GM21423 (cell line): Measurements from ENCODE around the gene MORC3.
"Not testable (repeated sequence)": the region's sequence is repeated elsewhere in the genome, so short reads cannot be mapped to it uniquely, and the experiment has no call there.

Experiments used
- ATAC-seq: cut with Tn5 transposase; IDR thresholded peaks from one replicate; pipeline ENCODE4 v1.9.1; 2021; ENCODE audit warnings: mild to moderate bottlenecking, moderate library complexity; ENCODE audit not compliant: unreplicated experiment

Gene MORC3, protein sequence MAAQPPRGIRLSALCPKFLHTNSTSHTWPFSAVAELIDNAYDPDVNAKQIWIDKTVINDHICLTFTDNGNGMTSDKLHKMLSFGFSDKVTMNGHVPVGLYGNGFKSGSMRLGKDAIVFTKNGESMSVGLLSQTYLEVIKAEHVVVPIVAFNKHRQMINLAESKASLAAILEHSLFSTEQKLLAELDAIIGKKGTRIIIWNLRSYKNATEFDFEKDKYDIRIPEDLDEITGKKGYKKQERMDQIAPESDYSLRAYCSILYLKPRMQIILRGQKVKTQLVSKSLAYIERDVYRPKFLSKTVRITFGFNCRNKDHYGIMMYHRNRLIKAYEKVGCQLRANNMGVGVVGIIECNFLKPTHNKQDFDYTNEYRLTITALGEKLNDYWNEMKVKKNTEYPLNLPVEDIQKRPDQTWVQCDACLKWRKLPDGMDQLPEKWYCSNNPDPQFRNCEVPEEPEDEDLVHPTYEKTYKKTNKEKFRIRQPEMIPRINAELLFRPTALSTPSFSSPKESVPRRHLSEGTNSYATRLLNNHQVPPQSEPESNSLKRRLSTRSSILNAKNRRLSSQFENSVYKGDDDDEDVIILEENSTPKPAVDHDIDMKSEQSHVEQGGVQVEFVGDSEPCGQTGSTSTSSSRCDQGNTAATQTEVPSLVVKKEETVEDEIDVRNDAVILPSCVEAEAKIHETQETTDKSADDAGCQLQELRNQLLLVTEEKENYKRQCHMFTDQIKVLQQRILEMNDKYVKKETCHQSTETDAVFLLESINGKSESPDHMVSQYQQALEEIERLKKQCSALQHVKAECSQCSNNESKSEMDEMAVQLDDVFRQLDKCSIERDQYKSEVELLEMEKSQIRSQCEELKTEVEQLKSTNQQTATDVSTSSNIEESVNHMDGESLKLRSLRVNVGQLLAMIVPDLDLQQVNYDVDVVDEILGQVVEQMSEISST

DNA sequence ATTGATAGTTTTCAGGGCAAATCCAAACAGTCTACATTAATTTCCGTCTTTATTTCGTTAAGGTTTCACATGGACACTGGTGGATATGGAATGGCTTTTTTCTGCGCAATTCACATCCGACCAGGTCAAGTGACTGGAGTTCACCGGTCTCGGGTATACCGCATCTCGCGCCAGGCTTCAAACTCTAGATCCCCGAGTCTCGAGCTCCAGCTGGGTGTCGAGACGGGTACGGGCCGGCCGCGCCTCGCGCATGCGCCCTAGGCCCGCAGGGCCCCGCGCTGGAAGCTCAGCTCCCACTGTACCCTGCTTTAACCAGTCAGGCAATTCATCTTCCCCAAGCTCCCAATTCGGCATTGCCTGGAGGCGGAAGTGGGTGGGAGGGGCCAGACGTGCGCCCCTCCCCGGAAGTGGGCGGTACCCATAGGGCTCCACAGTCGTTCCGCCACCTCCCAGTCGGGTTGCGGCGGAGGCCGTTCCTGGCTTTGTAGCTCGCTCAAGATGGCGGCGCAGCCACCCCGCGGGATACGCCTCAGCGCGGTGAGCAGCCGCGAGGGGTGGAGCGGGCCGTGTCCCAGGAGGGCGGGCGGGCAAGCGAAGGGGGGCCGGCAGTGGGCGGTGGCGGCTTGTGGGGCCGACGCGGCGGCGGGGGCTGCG lies at the start of gene MORC3:
Gene MORC3 (plus strand): TSS at position 431 of the 654 bp plus-strand sequence. CDS start 68 bp downstream, at position 499.
- ATAC-seq = peak; percentile 87

DNA sequence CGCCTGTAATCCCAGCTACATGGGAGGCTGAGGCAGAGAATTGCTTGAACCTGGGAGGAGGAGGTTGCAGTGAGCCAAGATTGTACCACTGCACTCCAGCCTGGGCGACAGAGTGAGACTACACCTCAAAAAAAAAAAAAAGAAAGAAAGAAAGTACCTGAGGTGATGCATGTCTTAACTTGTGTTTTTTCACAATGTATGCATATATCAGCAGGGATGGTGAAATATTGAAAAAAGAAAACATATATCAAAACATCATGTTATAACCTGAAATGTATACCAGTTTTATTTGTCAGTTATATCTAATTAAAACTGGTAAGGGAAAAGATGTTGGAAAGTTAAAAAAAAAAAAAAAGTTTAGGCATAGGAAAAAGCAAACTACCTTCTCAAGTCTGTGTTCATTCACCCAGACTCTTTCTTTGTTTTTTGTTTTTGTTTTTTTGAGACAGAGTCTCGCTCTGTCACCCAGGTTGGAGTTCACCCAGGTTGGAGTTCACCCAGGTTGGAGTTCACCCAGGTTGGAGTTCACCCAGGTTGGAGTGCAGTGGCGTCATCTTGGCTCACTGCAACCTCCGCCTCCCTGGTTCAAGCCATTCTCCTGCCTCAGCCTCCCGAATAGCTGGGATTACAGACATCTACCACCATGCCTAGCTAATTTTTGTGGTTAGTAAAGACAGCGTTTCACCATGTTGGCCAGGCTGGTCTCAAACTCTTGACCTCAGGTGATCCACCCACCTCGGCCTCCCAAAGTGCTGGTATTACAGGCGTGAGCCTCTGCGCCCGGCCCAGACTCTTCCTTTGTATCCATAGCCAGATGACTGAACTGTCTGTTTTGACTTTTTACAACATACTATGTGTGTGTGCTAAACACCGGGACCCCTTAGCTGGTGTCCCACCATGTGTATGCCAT lies 49.0 kb upstream of the MORC3 start:
- ATAC-seq = not testable (repeated sequence)

DNA sequence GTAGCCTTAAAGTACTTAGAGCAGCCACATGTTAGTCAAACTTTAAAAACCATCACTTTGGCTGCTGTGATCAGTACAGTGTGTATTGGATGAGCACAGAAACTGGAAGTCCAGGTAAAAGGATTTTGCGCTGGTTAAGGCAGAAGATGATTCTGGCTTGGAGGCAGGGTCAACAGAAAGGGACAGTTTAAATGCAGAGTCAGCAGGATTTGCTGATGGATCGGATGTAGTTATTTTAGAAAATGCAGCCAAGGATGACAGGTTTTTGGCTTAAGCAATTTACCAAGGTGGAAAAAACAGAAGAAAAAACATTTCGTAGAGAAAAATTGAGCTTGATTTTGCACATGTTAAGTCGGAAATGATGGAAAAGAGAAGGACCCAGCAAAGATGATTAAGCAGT lies 45.9 kb upstream of the MORC3 start:
- ATAC-seq = no peak

DNA sequence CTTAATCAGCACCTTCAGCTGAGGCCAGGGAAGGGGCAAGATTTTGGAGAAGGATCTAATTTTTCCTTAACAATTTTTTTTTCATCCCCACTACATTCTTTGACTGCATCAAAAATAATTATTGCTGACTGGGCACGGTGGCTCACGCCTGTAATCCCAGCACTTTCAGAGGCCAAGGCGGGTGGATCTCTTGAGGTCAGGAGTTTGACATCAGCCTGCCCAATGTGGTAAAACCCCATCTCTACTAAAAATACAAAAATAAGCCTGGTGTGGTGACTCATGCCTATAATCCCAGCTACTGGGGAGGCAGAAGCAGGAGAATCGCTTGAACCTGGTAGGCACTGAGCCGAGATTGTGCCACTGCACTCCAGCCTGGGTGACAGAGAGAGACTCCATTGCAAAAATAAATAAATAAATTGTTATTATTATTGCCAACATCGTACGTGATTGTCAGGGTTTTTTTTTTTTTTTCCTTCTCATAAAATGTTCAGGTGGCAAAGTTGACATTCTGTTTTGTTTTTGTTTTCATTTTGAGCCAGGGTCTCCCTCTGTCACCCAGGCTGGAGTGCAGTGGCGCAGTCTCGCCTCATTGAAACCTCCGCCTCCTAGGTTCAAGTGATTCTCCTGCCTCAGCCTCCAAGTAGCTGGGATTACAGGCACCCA lies 37.3 kb upstream of the MORC3 start:
- no peak for ATAC-seq

DNA sequence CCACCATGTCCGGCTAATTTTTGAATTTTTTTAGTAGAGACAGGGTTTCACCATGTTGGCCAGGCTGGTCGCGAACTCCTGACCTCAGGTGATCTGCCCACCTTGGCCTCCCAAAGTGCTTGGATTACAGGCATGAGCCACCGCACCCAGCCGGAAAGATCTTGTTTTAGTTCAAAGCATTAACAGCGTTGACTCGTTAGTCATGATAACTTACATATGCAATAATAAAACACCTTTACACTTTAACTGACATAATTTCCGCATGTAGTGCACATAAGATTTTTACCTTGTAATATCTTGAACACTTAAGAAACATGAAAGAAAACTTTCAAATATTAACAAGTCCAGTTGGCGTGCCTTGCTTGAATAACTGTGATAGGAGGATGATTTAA lies 36.8 kb upstream of the MORC3 start:
- not testable (repeated sequence) for ATAC-seq

DNA sequence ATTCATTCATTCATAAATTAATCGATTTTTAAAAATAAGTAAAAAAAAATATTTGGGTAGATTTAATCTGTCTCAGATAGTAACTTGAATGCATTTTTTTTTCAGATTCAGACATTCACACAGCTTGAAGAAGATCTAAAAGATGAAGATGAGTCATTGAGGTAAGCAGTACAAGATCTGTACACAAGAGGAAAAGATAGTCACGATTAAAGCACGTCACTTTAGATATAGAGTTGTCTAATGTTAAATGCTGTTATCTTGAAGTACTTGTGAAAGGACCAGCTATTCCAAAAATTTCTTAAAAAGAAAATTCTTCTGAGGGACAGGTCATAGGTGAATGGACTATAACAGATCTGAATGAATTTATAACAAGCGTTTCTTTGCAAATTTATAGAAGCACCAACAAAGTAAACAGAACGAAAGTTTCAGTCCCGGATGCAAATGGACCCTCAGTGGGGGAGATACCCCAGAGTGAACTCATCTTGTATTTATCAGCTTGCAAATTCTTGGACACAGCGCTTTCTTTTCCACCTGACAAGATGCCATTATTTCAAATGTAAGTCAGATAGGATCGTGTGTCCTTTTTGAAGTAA lies 31.2 kb upstream of the MORC3 start:
- no peak for ATAC-seq

DNA sequence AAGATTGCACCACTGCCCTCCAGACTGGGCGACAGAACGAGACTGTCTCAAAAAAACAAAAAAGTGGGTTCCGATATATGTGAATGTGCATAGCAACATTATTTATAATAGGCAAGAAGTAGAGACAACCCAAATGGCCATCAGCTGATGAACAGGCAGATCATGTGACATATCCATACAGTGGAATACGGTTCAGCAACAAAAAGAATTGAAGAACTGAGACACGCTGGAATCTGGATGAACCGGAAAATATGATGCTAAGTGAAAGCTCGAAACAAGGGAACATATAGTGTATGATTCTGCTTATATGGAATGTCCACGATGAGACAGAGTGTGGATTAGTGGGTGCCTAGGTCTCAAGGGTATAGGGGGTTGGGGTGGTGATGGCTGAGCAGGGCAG lies 28.5 kb upstream of the MORC3 start:
- no peak for ATAC-seq

DNA sequence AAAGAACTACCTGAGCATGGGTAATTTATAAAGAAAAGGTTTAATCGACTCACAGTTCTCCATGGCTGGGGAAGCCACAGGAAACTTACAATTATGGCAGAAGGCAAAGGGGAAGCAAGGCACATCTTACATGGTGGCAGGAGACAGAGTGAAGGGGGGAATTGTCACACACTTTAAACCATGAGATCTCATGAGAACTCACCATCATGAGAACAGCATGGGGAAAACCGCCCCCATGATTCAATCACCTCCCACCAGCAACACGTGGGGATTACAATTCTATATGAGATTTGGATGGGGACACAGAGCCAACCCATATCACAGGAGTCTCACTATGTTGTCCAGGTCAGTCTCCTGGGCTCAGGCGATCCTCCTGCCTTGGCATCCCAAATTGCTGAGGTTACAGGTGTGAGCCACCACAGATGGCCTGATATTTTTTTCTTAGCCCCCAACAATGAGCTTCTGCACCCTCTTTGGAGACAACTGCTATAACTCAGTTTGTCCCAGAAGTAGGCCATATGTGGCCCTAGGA lies 22.5 kb upstream of the MORC3 start:
- ATAC-seq = no peak

DNA sequence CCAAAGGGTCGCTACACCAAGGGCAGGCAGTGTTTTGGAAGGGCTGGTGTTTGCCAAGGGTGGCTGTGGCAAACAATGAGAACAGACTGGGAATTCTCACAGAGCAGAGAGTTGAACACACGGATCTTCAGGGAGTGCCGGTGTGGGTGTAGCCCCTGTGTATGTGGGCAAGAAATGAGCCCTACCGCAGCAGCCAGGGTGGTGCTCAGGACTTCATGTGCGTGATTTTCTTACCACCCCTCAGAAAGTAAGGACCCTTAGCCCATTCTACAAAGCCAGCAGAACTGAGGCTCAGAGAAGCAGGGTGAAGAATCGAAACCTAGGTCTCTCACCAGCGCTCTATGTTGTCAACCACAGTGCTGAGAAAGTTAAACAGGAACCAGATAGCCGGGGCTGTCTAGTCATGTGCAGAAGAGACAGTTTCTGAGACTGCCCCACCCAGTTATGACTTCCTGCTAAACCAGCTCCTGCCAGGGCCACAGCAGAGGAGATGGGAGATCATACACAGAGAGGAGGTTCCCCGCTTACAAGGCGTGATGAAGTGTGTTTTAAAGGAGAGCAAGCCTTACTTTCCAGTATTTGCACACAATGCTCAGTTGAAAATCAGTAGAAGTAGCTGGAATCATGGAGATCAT lies 21.9 kb upstream of the MORC3 start:
- peak; percentile 97 for ATAC-seq

DNA sequence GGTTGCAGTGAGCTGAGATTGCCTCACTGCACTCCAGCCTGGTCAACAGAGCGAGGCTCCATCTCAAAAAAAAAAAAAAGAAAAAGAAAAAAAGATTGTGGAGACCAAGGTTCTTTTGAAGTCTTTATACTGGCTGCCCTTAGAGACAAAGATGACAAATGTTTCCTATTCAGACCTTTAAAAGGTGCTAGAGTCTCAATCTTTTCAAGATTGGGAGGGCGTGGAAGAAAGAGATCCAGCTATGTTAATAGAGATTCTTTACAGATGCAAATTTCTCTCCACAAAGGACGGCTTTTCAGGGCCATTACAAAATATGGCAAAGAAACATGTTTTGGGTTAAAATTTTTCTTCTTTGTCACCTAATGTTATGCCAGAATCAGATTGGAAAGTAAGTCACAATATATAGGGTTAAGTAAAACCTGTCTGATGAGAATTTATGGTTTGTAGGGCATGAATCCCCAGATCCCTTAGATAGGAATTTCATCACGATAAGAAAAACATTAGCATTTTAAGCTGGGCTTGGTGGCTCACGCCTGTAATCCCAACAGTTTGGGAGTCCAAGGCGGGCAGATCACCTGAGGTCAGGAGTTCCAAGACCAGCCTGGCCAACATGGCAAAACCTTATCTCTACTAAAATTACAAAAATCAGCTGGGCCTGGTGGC lies 13.0 kb upstream of the MORC3 start:
- ATAC-seq = no peak

DNA sequence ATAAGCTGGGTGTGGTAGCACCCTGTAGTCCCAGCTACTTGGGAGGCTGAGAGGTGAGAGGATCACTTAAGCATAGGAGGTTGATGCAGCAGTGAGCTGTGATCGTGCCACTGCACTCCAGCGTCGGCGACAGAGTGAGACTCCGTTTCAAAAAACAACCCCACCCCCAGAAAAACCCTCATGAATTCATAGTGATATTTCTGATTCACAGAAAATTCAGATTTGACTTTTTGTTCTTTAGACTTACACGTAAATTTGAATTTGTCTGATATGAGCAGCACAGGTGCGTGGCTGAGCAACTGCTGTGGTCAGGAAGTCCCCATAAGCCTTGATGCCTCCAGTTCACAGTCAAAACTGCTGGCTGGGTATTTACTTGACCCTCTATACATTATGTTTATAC lies 10.0 kb upstream of the MORC3 start:
- ATAC-seq = peak; percentile 95

DNA sequence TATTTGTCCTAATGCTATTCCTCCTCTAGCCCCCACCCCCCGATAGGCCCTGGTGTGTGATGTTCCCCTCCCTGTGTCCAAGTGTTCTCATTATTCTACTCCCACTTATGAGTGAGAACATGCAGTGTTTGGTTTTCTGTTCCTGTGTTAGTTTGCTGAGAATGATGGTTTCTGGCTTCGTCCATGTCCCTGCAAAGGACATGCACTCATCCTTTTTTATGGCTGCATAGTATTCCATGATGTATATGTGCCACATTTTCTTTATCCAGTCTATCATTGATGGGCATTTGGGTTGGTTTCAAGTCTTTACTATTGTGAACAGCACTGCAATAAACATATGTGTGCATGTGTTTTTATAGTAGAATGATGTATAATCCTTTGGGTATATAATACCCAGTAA lies 6.6 kb upstream of the MORC3 start:
- not testable (repeated sequence) for ATAC-seq

DNA sequence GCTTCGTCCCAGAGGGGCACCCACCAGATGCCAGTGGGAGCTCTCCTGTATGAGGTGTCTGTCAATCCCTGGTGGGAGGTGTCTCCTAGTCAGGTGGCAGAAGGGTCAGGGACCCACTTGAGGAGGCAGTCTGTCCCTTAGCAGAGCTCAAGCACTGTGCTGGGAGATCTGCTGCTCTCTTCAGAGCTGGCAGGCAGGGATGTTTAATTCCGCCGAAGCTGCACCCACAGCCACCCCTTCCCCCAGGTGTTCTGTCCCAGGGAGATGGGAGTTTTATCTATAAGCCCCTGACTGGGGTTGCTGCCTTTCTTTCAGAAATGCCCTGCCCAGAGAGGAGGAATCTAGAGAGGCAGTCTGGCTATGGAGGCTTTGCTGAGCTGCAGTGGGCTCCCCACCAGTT lies 4.0 kb upstream of the MORC3 start:
- not testable (repeated sequence) for ATAC-seq

DNA sequence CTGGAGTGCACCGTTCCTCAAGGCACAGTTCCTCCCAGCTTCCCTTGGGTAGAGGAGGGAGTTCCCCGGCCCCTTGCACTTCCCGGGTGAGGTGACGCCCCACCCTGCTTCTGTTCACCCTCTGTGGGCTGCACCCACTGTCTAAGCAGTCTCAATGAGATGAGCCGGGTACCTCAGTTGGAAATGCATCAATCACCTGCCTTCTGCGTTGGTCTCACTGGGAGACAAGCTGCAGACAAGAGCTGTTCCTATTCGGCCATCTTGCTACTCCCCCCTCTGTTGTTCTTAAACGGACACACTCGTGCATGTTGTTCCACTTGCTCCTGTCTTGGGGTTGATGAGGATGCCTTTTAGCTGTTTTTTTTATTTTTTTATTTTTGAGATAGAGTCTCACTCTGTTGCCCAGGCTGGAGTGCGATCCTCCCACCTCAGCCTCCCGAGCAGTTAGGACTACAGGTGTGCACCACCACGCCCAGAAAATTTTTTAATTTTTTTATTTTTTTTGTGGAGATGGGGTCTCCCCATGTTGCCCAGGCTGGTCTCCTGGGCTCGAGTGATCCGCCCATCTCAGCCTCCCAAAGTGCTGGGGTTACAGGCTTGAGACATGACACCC lies 3.0 kb upstream of the MORC3 start:
- no peak for ATAC-seq

DNA sequence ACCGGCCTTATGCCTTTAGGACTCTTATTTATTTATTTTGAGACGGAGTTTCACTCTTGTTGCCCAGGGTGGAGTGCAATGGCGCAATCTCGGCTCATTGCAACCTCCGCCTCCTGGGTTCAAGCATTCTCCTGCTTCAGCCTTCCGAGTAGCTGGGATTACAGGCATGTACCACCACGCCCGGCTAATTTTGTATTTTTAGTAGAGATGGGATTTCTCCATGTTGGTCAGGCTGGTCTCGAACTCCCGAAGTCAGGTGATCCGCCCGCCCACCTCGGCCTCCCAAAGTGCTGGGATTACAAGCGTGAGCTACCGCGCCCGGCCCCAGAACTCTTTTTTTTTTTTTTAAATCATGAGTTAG lies 611 bp upstream of the MORC3 start:
- not testable (repeated sequence) for ATAC-seq

DNA sequence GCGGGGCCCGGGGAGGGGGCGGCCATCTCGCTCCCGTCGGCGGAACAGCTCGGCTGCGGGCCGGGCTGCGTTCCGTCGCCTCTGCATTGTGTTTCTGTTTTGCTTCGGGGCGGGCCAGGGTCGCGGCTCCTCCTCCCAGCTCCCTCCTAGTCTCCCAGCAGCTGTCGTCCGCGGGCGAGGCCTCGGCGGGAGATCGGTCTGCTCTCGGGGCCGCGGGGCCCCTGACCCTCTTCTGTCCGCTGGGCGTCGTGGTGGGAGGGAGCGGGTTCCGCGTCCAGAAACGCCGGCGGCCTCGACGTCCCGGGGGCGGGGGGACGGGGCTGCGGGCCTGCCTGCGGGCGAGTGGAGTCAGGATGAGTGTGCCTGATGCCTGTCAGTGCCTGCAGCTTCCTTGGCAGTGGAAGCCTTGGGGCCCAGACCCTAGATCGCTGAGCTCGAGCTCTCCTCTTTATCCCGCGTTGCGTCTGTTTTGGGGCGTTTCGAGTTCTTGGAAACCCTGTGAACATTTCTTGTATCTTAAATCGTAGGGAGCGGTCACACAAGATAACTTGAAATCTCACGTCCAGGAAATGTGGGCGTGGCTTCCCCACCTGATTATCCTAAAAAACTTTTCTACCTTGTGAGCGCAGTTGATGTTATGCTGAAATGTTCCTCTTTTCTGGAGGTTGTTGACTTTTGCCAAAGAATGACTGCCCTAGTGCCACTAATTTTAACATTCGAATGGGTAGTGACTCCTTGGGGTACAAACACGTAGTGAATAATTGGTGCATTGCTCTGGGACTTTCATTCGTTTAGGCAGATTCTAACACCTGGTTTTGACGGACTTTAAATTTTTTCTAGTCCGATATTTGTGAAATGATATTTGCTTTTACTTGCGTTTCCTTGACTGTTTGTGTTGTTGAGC lies 676 bp downstream of the MORC3 start:
- no peak for ATAC-seq
